DMS153 treated with DMSO at 0.1 percent for 48 hours (cell line): ENCODE data around the gene LIPT1.
"Not testable (repeated sequence)": the region's sequence is repeated elsewhere in the genome, so short reads cannot be mapped to it uniquely, and the experiment has no call there.

Experiments used
- DNase-seq: peaks from one replicate; lab custom pipeline; 2025; ENCODE audit not compliant: unreplicated experiment; lab: John Stamatoyannopoulos, UW

The LIPT1 gene

DNA sequence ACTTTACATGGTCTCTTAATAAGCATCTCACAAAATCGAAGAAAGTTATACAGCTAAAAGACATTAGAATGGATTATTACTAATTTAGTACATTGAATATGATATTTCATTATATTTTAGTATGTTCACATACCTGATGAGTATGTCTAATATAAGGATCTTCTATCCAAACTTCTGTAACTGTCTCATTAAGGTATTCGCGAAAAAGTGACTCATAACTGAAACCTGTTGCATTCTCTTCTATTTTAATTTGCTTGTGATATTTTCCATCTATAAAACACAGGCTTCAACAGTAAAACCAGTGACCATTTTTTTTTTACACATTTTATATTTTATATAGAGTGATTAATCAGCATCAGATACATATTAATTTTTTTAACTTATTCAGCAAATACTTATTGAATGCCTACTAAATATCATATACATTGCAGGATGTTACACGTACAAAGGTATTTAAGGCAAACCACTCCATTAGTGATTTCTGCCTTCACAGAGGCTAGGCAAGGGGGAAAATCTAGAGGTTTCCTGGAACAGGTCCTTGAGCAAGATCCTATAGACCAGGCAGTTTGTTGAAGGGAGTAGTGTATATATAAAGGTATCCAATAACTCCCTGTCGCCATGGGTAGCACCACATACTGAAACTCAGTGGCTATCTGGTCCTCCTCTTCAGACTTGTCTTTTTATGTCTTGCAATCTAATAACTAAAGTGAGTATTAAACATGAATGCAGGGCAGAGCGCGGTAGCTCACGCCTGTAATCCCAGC lies 16.8 kb downstream of the LIPT1 start:
- no peak for DNase-seq

DNA sequence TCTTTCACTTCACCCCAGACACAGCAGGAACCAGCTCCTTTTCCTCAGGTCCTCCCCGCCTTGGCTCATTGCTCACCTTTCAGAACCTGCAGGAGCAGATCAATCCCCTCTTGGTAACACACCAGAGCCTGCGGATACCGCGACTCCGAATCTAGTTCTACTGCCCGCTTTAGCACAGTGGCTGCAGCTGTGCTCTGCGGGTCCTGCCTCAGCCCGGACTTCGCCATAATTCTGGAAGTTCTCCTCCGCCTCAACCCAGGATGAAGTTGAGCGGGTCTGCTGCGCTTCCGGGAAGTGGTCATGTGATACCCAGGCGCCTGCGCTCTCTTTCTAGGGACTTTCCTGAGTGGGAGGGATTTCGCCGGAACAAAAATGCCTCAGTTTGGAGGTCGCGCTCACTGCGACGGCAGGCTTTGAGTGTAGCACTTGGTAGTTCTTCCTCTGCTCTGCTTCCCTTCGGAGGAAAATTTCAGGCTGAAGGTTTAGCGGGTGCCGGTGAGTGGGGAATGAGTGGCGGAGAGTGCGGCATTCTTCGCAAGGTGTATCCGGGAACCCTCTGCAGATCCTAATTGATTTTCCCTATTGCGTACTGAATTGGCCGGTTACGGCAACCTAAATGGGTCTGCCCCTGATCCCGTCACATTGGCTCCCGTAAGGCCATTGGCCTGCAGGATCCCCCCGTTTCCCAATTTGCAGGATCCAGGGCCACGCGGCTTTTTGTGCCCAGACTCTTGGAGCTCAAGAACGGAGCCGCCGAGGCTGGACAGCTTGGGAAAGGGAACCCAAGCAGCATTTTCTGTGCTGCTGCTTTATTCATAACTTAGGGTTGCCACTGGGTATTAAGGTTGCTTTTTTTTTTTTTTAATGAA lies 26.2 kb downstream of the LIPT1 start, which contains the start of the genes MITD1 and MRPL30:
TSS of gene MITD1 (minus strand) at position 304 of the 869 bp plus-strand sequence. CDS start at position 227, 77 bp downstream.
TSS of gene MRPL30 (plus strand) at position 430 of the 869 bp plus-strand sequence. CDS start 5,020 bp downstream, outside the sequence.
- peak; percentile 84 for DNase-seq

DNA sequence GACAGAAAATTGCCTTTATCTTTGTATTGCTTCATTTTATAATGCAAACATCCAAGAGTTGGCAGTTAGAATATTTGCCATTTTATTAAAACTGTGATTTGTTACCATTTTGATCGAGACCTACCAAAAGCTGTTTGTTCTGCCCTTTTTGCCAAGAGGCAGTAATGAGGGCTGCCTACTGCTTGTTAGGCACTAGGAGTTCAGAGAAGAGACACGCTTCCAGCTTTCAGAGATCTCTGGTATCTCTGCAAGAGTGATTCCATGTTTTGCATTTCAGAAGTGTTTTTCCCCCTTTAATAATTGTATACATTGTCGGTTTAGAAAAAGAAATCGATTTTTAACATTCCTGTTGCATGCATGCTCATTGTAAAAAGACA lies 26.8 kb downstream of the LIPT1 start:
- no peak for DNase-seq

DNA sequence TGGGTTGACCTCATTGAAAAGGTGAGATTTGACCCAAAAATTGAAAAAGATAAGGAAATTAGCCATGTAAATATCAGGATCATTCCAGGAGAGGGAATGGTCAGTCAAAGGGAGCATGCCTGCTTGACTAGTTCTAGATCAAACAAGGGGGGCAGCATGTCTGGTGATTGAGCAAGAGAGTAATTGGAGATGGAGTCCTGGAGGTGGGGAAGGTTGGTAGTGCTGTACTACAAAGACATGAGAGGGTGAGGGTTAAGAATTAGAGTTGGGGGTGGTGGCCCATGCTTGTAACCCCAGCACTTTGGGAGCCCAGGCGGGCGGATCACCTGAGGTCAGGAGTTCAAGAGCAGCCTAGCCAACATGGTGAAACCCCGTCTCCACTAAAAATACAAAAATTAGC lies 28.3 kb downstream of the LIPT1 start:
- DNase-seq, result no peak

DNA sequence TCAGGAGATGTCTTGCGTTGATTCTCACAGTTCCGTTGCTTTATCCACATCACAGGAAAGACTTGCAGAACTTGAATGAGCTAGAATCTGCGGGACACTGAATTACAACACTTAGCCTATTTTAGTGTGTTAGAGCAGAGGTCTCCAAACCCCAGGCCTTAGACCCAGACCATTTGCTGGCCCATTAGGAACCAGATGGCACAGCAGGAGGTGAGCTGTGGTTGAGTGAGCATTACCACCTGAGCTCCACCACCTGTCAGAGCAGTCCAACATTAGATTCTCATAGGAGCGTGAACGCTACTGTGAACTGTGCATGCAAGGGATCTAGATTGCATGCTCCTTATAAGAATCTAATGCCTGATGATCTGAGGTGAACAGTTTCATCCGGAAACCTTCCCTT lies 30.0 kb downstream of the LIPT1 start:
- DNase-seq, result no peak

DNA sequence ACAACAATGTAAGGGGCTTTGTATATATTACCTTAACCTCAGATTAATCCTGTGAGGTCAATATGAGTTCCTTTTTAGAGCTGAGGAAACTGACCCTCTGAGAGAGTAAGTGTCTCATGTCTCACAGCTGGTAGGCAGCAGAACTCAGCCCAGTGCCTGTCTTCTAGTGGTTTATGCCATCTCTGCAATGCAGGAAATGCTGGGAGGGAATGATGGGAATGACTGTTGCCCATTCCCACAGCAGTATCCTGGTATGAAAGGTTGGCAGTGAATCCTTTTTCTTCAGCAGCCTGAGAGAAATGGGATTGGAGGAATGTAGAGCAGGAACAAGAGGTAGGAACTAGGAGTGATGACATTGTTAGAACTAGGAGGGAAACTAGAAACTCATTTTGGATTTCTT lies 32.2 kb downstream of the LIPT1 start:
- no peak for DNase-seq

DNA sequence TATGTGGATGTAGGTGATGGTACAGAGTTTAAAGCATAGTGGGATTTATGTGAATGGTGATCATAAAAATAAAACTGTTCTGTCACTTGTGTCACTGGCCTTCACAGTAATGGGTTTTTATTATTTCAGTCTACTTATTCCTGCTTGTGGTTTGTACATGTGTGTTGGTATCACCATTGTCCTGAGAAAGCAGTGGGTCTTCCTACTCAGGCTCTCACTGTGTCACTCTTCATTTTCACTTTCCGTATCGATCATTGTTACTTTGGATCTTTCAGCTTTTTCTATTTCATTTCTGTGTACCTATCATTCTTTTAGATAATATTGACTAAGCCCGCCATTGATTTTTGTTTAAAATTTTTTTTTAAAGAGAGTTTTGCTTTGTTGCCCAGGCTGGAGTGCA lies 33.6 kb downstream of the LIPT1 start:
- DNase-seq, result no peak

DNA sequence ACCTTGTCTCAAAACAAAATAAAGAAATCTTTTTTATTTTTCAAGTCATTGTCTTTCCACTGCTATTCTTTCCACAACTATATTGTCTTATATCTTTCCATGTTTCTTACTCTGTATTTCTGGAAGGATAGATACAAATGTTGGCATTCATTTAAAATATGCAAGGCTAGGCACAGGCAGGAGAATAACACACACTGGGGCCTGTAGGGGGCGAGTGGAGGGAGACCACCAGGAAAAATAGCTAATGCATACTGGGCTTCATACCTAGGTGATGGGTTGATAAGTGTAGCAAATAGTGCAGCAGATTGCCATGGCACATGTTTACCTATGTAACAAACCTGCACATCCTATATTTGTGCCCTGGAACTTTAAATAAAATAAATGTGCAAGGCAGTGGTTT lies 35.8 kb downstream of the LIPT1 start:
- DNase-seq, result no peak

DNA sequence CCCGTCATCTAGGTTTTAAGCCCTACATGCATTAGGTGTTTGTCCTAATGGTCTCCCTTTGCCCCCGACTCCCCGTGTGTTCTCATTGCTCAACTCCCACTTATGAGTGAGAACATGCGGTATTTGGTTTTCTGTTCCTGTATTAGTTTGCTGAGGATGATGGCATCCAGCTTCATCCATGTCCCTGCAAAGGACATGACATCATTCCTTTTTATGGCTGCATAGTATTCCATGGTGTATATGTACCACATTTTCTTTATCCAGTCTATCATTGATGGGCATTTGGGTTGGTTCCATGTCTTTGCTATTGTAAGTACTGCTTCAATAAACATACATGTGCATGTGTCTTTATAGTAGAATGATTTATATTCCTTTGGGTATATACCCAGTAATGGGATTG lies 37.6 kb downstream of the LIPT1 start:
- DNase-seq, result not testable (repeated sequence)

DNA sequence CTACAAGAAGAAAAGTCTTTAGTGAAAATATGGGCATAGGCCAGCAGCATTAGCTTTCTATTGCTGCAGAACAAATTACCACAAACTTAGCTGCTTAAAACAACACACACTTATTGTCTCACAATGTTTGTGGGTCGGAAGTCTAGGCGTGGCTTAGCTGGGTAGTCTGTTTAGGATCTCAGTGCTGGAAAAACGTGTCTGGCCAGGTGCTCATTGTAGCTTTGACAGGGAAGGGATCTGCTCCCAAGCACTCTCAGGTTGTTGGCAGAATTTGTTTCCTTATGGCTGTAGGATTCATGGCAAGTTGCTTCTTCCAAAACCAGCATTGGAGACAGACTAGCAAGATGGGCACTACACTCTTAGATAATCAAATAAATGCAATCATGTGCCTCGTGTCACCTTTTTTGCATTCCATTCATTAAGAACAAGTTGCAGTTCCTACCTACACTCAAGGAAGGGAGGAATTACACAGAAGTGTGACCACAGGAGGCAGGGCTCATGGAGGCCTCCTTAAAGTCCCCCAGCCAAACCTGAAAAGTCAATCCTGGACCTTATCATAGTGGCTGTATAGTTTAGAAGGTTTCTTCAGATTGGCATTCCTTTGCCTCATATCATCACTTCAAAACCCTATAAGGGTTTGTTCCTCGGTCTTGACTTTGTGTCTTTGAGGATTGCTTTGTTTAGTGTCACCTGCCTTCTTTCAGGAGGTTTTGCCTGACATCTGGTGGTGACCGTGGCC lies 43.5 kb downstream of the LIPT1 start:
- no peak for DNase-seq

DNA sequence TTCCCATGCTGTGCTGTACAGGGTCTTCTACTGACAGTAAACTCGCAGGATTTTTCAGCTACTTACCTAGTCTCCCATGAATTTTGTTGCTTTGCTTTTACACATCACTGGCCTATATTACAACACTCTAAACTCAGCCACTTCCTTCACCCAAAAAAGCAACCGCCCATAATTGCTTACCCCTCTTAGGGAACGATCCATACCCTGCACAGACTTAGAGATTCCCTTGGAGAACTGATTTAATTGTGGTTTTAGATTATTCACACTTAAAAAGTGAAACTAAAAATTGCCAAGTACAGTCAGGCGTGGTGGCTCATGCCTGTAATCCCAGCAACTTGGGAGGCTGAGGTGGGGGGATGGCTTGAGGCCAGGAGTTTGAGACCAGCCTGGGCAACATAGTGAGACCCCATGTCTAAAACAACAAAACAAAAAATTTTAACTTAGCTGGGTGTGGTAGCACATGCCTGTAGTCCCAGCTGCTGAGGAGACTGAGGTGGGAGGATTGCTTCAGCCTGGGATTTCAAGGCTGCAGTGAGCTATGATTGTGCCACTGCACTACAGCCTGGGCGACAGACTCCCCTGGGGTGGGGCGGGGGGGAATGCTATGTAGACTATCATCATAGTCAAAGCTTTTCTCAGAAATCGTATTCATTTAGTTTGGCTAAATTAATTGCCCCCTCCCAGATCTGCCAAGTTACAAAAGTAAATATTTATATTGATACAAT lies 45.5 kb downstream of the LIPT1 start:
- DNase-seq, result no peak

DNA sequence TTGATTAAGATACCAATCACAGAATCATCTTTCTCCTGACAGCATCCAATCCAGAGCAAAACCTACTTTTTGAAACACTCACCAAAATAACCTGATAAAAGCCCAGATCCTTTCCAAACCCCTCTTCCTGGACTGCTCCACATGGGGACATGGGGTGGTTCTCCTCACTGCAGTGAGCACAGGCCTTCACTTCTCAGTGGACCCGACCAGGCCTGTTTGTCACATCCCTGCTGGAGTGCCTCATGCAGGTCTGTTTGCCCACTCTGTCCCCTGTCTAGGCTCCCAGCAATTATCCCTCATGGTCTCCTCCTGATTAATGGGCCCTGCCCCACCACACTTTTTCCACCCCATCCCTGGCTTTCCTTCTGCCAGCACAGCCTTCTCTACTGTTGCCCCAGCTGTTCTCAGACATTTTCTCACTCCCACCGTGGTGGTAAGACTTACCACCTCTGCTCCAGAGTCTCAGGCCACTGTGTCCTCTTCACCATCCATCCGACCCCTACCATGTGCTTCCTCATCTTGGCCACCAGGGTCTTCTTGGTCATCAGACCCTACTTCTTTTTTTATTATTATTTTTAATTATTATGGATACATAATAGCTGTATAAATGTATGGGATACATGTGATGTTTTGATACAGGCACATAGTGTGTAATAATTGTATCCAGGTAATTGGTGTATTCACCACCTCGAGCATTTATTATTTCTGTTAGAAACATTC lies 47.4 kb downstream of the LIPT1 start:
- DNase-seq, result no peak

DNA sequence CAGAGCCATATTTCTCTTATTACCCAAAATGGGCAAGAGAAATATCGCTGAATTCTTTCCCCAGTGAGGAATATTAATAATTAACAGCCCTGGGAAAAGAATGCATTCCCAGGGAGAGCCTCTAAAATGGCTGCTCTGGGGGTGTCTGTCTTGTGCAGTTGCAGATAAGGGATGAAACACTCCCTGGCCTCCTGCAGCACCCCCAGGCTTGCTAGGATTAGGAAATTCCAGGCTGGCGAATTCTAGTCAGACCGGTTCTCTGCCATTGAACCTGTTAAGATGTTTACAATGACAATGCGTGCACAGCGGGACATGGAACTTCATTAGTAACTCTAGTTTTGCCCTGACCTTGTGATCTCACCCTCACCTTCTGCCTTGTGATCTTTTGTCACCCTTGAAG lies 50.7 kb downstream of the LIPT1 start:
- no peak for DNase-seq
